HG02759 (cell line): ENCODE measurements around the gene SOSTDC1.
"Not testable (repeated sequence)": the region's sequence is repeated elsewhere in the genome, so short reads cannot be mapped to it uniquely, and the experiment has no call there.

Experiments
- ATAC-seq: cut with Tn5 transposase; IDR thresholded peaks from one replicate; pipeline ENCODE4 v1.9.1; 2021; ENCODE audit warnings: mild to moderate bottlenecking, moderate library complexity; ENCODE audit not compliant: unreplicated experiment

SOSTDC1 gene

GRCh38 chr7:16465469-16466361 is at the start of gene SOSTDC1:
Gene SOSTDC1 (minus strand): TSS chr7:16465738. CDS start chr7:16465668, 70 bp downstream.
- ATAC-seq = no peak

GRCh38 chr7:16514729-16515128 is 49.2 kb upstream of the SOSTDC1 start:
- ATAC-seq = no peak

GRCh38 chr7:16514271-16514670 is 48.7 kb upstream of the SOSTDC1 start:
- no peak for ATAC-seq

GRCh38 chr7:16512097-16512496 is 46.6 kb upstream of the SOSTDC1 start:
- no peak for ATAC-seq

- no peak for ATAC-seq
These were observed 45.8 kb upstream of the SOSTDC1 start for GRCh38 chr7:16511314-16511713.

GRCh38 chr7:16509829-16510228 is 44.3 kb upstream of the SOSTDC1 start:
- ATAC-seq = no peak

- not testable (repeated sequence) for ATAC-seq
These were observed 40.9 kb upstream of the SOSTDC1 start for GRCh38 chr7:16506422-16506821.

GRCh38 chr7:16504019-16504418 is 38.5 kb upstream of the SOSTDC1 start:
- ATAC-seq = no peak

- ATAC-seq = no peak
These were observed 36.8 kb upstream of the SOSTDC1 start for GRCh38 chr7:16502303-16502702.

- no peak for ATAC-seq
These were observed 32.6 kb upstream of the SOSTDC1 start for GRCh38 chr7:16498122-16498521.

GRCh38 chr7:16494955-16495719 is 29.6 kb upstream of the SOSTDC1 start:
- ATAC-seq = no peak

GRCh38 chr7:16494551-16494950 is 29.0 kb upstream of the SOSTDC1 start:
- ATAC-seq = no peak

GRCh38 chr7:16493266-16493665 is 27.7 kb upstream of the SOSTDC1 start:
- no peak for ATAC-seq

- ATAC-seq = no peak
These were observed 27.1 kb upstream of the SOSTDC1 start for GRCh38 chr7:16492513-16493062.

GRCh38 chr7:16491148-16491547 is 25.6 kb upstream of the SOSTDC1 start:
- ATAC-seq = no peak

- ATAC-seq = no peak
These were observed 19.1 kb upstream of the SOSTDC1 start for GRCh38 chr7:16484453-16485158.

GRCh38 chr7:16479591-16479990 is 14.1 kb upstream of the SOSTDC1 start:
- ATAC-seq = no peak

- ATAC-seq = no peak
These were observed 13.6 kb upstream of the SOSTDC1 start for GRCh38 chr7:16479161-16479560.

GRCh38 chr7:16471933-16472332 is 6.4 kb upstream of the SOSTDC1 start:
- no peak for ATAC-seq

- no peak for ATAC-seq
These were observed 1.4 kb downstream of the SOSTDC1 start for GRCh38 chr7:16463949-16464715.
